Epithelial cell of proximal tubule (primary cell): ENCODE measurements around the gene NDUFAF8. TPM values are rescaled to one million over a fixed set of nuclear protein-coding genes. Genes with fewer than 3 reads are reported as not detected.

Source experiments
- DNase-seq: peaks from one replicate; pipeline ENCODE4 v3.0.0-alpha.2; 2011; ENCODE audit warnings: low read depth
- H3K4me3 ChIP-seq: 2 replicates; pipeline ENCODE4 v1.5.1; 2011; ENCODE audit warnings: low read depth, mild to moderate bottlenecking, low read length
- CTCF ChIP-seq: conservative IDR thresholded peaks from 2 replicates; pipeline ENCODE4 v1.5.1; 2012; ENCODE audit warnings: low read depth, mild to moderate bottlenecking, low read length
- total RNA-seq: library from RNA; depleted of rRNA; stranded (reverse); fragments of >200 nt; gene quantifications from 2 replicates; pipeline ENCODE4 v1.2.3, GENCODE V29; 2015

NDUFAF8 gene
- total RNA-seq, 1 donor from 2014 or later, result 51.9 TPM

- DNase-seq, result no peak
- no peak for TF ChIP-seq CTCF
Observed at GRCh38 chr17:81270279-81270678, 31.2 kb downstream of the NDUFAF8 start.

GRCh38 chr17:81271226-81271625 lies 32.1 kb downstream of the NDUFAF8 start:
- no peak overlapping the region for H3K4me3 ChIP-seq
- DNase-seq, result no peak
- no peak for TF ChIP-seq CTCF

More at GRCh38 chr17:81270279-81270678, 31.2 kb downstream of the NDUFAF8 start:
- H3K4me3 ChIP-seq, result no peak overlapping the region

- no peak for TF ChIP-seq CTCF
- no peak for DNase-seq
- H3K4me3 ChIP-seq, result no peak overlapping the region
Observed at GRCh38 chr17:81272616-81273015, 33.5 kb downstream of the NDUFAF8 start.

- no peak overlapping the region for H3K4me3 ChIP-seq
- TF ChIP-seq CTCF, result no peak
- DNase-seq, result no peak
Observed at GRCh38 chr17:81273698-81274470, 34.8 kb downstream of the NDUFAF8 start.

- no peak overlapping the region for H3K4me3 ChIP-seq
- TF ChIP-seq CTCF, result no peak
- no peak for DNase-seq
Observed at GRCh38 chr17:81274471-81274855, 35.3 kb downstream of the NDUFAF8 start.

GRCh38 chr17:81276781-81277180 lies 37.7 kb downstream of the NDUFAF8 start:
- H3K4me3 ChIP-seq, result no peak overlapping the region
- no peak for TF ChIP-seq CTCF
- no peak for DNase-seq

- no peak for DNase-seq
- no peak for TF ChIP-seq CTCF
- H3K4me3 ChIP-seq, result no peak overlapping the region
Observed at GRCh38 chr17:81277421-81277820, 38.3 kb downstream of the NDUFAF8 start.
